NCI-H524 (cell line): ENCODE measurements around the gene OR10H1.
"Not testable (repeated sequence)": the region's sequence is repeated elsewhere in the genome, so short reads cannot be mapped to it uniquely, and the experiment has no call there.

Source experiments
- DNase-seq, 2 experiments: peaks; one replicate each; lab custom pipeline; 2025; lab: John Stamatoyannopoulos, UW

The OR10H1 gene

GRCh38 chr19:15828611-15829305, 13.3 kb upstream of the OR10H1 start:
- not testable (repeated sequence) for DNase-seq

GRCh38 chr19:15828121-15828610, 12.7 kb upstream of the OR10H1 start:
- no peak for DNase-seq

- no peak for DNase-seq
These were observed 10.3 kb upstream of the OR10H1 start for GRCh38 chr19:15825753-15826152.

- DNase-seq: no peak
These were observed 5.2 kb upstream of the OR10H1 start for GRCh38 chr19:15820646-15821045.

- no peak for DNase-seq
These were observed 1.5 kb downstream of the OR10H1 start for GRCh38 chr19:15813916-15814315.

- no peak for DNase-seq
These were observed 3.3 kb downstream of the OR10H1 start for GRCh38 chr19:15812060-15812722.

- no peak for DNase-seq
These were observed 4.0 kb downstream of the OR10H1 start for GRCh38 chr19:15811476-15811875.

- no peak for DNase-seq
These were observed 5.1 kb downstream of the OR10H1 start for GRCh38 chr19:15810335-15810734.

- DNase-seq: not testable (repeated sequence)
These were observed 21.2 kb downstream of the OR10H1 start for GRCh38 chr19:15794279-15794678.

- no peak for DNase-seq
These were observed 25.4 kb downstream of the OR10H1 start for GRCh38 chr19:15790096-15790495.

GRCh38 chr19:15788594-15789270, 26.7 kb downstream of the OR10H1 start:
- DNase-seq: no peak

- DNase-seq: no peak
These were observed 27.8 kb downstream of the OR10H1 start, which contains the start of gene OR10H5 for GRCh38 chr19:15787611-15788155. Gene OR10H5 (plus strand): TSS chr19:15787661. CDS start chr19:15794049, 6,388 bp downstream.

GRCh38 chr19:15782896-15783295, 32.6 kb downstream of the OR10H1 start:
- not testable (repeated sequence) for DNase-seq

GRCh38 chr19:15782211-15782610, 33.3 kb downstream of the OR10H1 start:
- no peak for DNase-seq

- DNase-seq: no peak
These were observed 33.8 kb downstream of the OR10H1 start for GRCh38 chr19:15781661-15782060.

- DNase-seq: no peak
These were observed 34.6 kb downstream of the OR10H1 start for GRCh38 chr19:15780610-15781418.

GRCh38 chr19:15779756-15780476, 35.5 kb downstream of the OR10H1 start:
- no peak for DNase-seq

- no peak for DNase-seq
These were observed 38.2 kb downstream of the OR10H1 start for GRCh38 chr19:15776991-15777970.

- DNase-seq: no peak
These were observed 39.2 kb downstream of the OR10H1 start for GRCh38 chr19:15776264-15776663.

GRCh38 chr19:15775249-15775648, 40.2 kb downstream of the OR10H1 start:
- DNase-seq: no peak
